Measurements from ENCODE around the gene MAPK8. TPM values are rescaled to one million over a fixed set of nuclear protein-coding genes. Genes with fewer than 3 reads are reported as not detected.

The MAPK8 gene
- total and polyA plus RNA-seq, 2 of the 4 experiments (the other 2 are of a cell fraction), result 41.5 to 54.7 TPM

- BruUV-seq (replicated peaks), result no TSS peak
- no peak overlapping the region for H2AFZ ChIP-seq (replicated peaks; ENCODE audit: low read length, poor library complexity)
- no peak overlapping the region for H3K14ac ChIP-seq (replicated peaks; ENCODE audit: low read depth, low read length)
- H2BK20ac ChIP-seq (ENCODE audit: low read depth, low read length), result no peak overlapping the region
- no CpG with 5 or more reads among the region's 2 CpGs for WGBS, 2 experiments (ENCODE audit: extremely low coverage in 2 of 2, insufficient read length in 1 of 2)
- no peak overlapping the region for H3K27ac ChIP-seq (ENCODE audit: insufficient read depth, low read length)
- H4K91ac ChIP-seq (ENCODE audit: insufficient read depth, low read depth, low read length), result no peak overlapping the region
- H2BK15ac ChIP-seq (ENCODE audit: low read depth, low read length), result no peak overlapping the region
- no peaks in the 10 kb centered on the region; the same call in 1 of the 2 replicates for H3K4me1 ChIP-seq (ENCODE audit: control insufficient read depth, insufficient read depth, low read length)
- H3K9ac ChIP-seq (ENCODE audit: low read depth, low read length), result no peak overlapping the region
- no peak overlapping the region for H2BK5ac ChIP-seq (ENCODE audit: low read depth, low read length, poor library complexity, severe bottlenecking)
- H2AK5ac ChIP-seq (ENCODE audit: low read depth, low read length), result no peak overlapping the region
- intact Hi-C loops (cut with micrococcal nuclease) (no loop called here), in situ Hi-C loops (cut with MboI; ENCODE audit: low sequenced_read_pairs) (no loop called here), dilution Hi-C loops (cut with HindIII; ENCODE audit: low sequenced_read_pairs, unreplicated experiment) (no loop called here)
- peaks cover 5% of the 10 kb centered on the region; the same call in 1 of the 2 replicates for H3K9me1 ChIP-seq (ENCODE audit: insufficient read depth, low read length)
- no peak overlapping the region for H3K4me2 ChIP-seq (ENCODE audit: low read depth, low read length)
- DNase-seq (no peak), ATAC-seq (ENCODE audit: low read depth) (no peak)
- H3K27me3 ChIP-seq (ENCODE audit: control insufficient read depth, insufficient read depth, low read length), result no peaks in the 10 kb centered on the region
- no peak overlapping the region for H3K23ac ChIP-seq (ENCODE audit: low read depth, low read length)
- POLR2A ChIA-PET (ENCODE audit: unreplicated experiment), result no interaction called here
- H3K56ac ChIP-seq (ENCODE audit: extremely low read depth, insufficient read depth, low read length), result no peak overlapping the region
- no peak overlapping the region for H3K4ac ChIP-seq (ENCODE audit: low read depth, low read length)
- TF ChIP-seq MAZ (IDR thresholded peaks at IDR 0.05; ENCODE audit: borderline replicate concordance, low read depth, low read length) (no peak), USF2 (IDR thresholded peaks at IDR 0.05; ENCODE audit: low read depth, low read length) (no peak), POLR2A (IDR thresholded peaks at IDR 0.05; ENCODE audit: low read depth, low read length) (no peak), RAD21 (IDR thresholded peaks at IDR 0.05; ENCODE audit: low read length) (no peak), CTCF (conservative IDR thresholded peaks at IDR 0.05; ENCODE audit: low read depth, low read length) (no peak), ELK1 (IDR thresholded peaks at IDR 0.05; ENCODE audit: borderline replicate concordance, low read depth, low read length) (no peak), NFE2L2 (IDR thresholded peaks at IDR 0.05; ENCODE audit: low read depth, low read length) (no peak), CHD1 (IDR thresholded peaks at IDR 0.05; ENCODE audit: low read depth, low read length) (no peak), FOS (IDR thresholded peaks at IDR 0.05; ENCODE audit: low read depth, low read length) (no peak), MXI1 (IDR thresholded peaks at IDR 0.05; ENCODE audit: borderline replicate concordance, low read depth, low read length) (no peak), BHLHE40 (IDR thresholded peaks at IDR 0.05; ENCODE audit: low read depth, low read length) (no peak), SMC3 (IDR thresholded peaks at IDR 0.05; ENCODE audit: low read depth, low read length) (no peak), CEBPB (IDR thresholded peaks at IDR 0.05; ENCODE audit: low read depth, low read length) (no peak), RCOR1 (IDR thresholded peaks at IDR 0.05; ENCODE audit: insufficient replicate concordance, low read length) (no peak), RFX5 (IDR thresholded peaks at IDR 0.05; ENCODE audit: low read depth, low read length) (no peak), MAFK (IDR thresholded peaks at IDR 0.05; ENCODE audit: low read depth, low read length) (no peak)
- H3K4me3 ChIP-seq (ENCODE audit: insufficient read depth, low read depth, low read length), result no peak overlapping the region
- no peak overlapping the region for H4K5ac ChIP-seq (ENCODE audit: low read depth, low read length)
- no peaks in the 10 kb centered on the region for H3K9me3 ChIP-seq (ENCODE audit: control insufficient read depth, insufficient read depth, low read length)
- no peak overlapping the region for H2AK9ac ChIP-seq (replicated peaks; ENCODE audit: low read depth, low read length, poor library complexity)
- H3K79me1 ChIP-seq (ENCODE audit: low read depth in 1 of 2, low read length in 2 of 2), result peaks cover 22 to 62% of the 10 kb centered on the region in 2 experiments
- H3K18ac ChIP-seq (ENCODE audit: low read depth, low read length), result no peak overlapping the region
- H2BK120ac ChIP-seq (ENCODE audit: low read depth, low read length), result no peak overlapping the region
- peaks cover 6% of the 10 kb centered on the region; the same call in 1 of the 2 replicates for H3K36me3 ChIP-seq (ENCODE audit: control insufficient read depth, insufficient read depth, low read length)
- peaks cover 48% of the 10 kb centered on the region for H4K20me1 ChIP-seq (ENCODE audit: insufficient read depth, low read length)
- CTCF ChIA-PET, result no interaction called here
- no peak overlapping the region for H4K8ac ChIP-seq (ENCODE audit: low read depth in 2 of 2, low read length in 2 of 2)
These were observed 18.1 kb downstream of the MAPK8 start for GRCh38 chr10:48324580-48324979.

Data from IMR-90 (cell line).